ENCODE results near the gene CACNA1D. TPM values are rescaled to one million over a fixed set of nuclear protein-coding genes. Genes with fewer than 3 reads are reported as not detected.

Gene CACNA1D
- total RNA-seq, 1 experiment from 2014 or later, result not detected

DNA sequence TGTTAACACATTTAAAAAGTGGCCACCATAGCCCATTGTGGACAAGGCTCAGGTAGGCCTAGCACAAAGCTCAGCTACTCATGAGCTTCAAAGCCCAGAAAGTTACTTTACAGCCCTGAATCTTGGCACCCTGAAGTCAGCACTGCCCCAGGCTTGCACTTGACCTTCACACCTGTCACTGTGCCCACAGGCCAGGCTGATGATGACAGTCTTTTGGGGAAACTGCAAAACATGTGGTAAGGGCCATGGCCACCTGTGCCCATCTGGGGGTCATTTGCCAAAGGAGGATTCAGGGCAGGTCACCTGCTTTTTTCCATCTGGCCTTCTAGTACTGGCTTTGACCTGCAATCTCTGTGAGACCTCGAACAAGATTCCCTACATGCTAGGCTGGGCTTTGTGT, 340.8 kb downstream of the CACNA1D start:
- no peaks in the 10 kb centered on the region for H3K79me2 ChIP-seq (ENCODE audit: low read length)
- no peaks in the 10 kb centered on the region for H3K9me2 ChIP-seq (replicated peaks; ENCODE audit: insufficient read depth, low read length)
- H4K20me1 ChIP-seq (ENCODE audit: insufficient read depth, low read depth, low read length), result no peaks in the 10 kb centered on the region
- no peaks in the 10 kb centered on the region for H3K9me3 ChIP-seq (ENCODE audit: low read length)
- H2AFZ ChIP-seq (ENCODE audit: low read length), result no peak overlapping the region
- no peak overlapping the region for H3K4me2 ChIP-seq (ENCODE audit: low read depth, low read length, poor library complexity, severe bottlenecking)
- no peaks in the 10 kb centered on the region for H3K4me1 ChIP-seq (ENCODE audit: low read length)
- DNase-seq, result no peak
- H3K4me3 ChIP-seq (ENCODE audit: low read length), result no peak overlapping the region
- H3K9ac ChIP-seq (ENCODE audit: low read length), result no peak overlapping the region
- no peaks in the 10 kb centered on the region for H3K27me3 ChIP-seq (ENCODE audit: low read length)
- H3K36me3 ChIP-seq (ENCODE audit: insufficient read depth, low read length), result no peaks in the 10 kb centered on the region
- no peak overlapping the region for H3K27ac ChIP-seq (ENCODE audit: low read length)

DNA sequence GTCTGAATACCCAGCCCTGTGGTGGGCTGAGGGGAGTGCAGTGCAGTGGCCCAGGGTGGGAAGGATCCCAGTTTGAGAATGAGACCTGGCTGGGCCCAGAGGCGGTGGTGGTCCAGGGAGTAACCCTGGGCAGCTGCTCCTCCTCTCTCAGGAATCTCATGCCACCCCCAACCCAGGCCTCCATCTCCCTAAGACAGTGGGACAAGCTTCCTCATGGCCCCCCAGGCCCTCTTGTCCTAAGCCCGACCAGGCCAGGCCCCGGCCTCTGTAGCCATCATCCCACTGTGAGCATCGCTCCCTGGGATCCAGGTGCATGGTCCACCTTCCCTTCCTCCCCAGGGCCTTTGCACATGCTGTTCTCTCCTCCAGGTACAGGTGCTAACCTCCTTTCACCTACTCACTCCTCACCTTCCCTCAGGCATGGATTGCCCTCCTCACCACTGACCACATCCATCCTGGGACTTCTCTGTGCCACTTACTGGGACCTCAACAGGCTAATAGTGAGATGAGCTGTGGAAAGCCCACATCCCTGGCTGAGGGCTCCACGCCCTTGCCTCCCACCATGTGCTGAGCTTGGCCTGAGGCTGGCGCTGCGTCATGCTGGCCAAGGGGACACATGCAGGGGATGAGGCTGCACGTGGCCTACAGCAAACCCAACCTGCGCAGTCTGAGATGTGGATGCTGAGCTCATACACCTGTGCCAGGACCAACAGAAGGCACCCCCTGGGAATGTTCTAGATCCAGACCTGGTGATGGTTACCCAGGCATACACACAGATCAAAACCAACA, 341.9 kb downstream of the CACNA1D start:
- Histone ChIP-seq H4K20me1 (ENCODE audit: insufficient read depth, low read depth, low read length) (no peaks in the 10 kb centered on the region), H3K36me3 (ENCODE audit: insufficient read depth, low read length) (no peaks in the 10 kb centered on the region), H3K4me2 (ENCODE audit: low read depth, low read length, poor library complexity, severe bottlenecking) (no peak overlapping the region), H3K9me3 (ENCODE audit: low read length) (no peaks in the 10 kb centered on the region), H3K9ac (ENCODE audit: low read length) (no peak overlapping the region), H3K27me3 (ENCODE audit: low read length) (no peaks in the 10 kb centered on the region), H2AFZ (ENCODE audit: low read length) (no peak overlapping the region), H3K9me2 (replicated peaks; ENCODE audit: insufficient read depth, low read length) (no peaks in the 10 kb centered on the region), H3K4me3 (ENCODE audit: low read length) (no peak overlapping the region), H3K27ac (ENCODE audit: low read length) (no peak overlapping the region), H3K4me1 (ENCODE audit: low read length) (no peaks in the 10 kb centered on the region), H3K79me2 (ENCODE audit: low read length) (no peaks in the 10 kb centered on the region)
- no peak for DNase-seq

DNA sequence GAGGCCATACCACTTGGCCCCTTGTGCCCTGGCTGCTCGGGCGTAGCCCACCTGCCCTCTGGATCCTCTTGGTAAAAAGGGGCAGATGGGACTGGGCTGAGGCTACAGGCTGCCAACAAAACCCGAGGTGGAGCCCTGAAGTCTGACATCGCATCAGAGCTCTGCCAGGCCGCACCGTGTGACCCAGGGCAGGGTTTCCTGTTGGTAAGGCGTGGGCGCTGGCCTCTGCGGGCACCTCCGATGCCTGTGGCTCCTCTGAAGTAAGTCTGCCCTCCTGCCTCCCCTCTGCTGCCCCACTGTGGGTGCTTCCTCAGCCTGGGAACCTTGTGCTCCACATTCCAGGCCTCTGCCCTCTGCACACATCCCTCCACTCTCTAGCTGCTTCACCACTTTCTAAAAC, 342.9 kb downstream of the CACNA1D start:
- Histone ChIP-seq H3K4me2 (ENCODE audit: low read depth, low read length, poor library complexity, severe bottlenecking) (no peak overlapping the region), H4K20me1 (ENCODE audit: insufficient read depth, low read depth, low read length) (no peaks in the 10 kb centered on the region), H3K4me3 (ENCODE audit: low read length) (no peak overlapping the region), H3K36me3 (ENCODE audit: insufficient read depth, low read length) (no peaks in the 10 kb centered on the region), H3K9me2 (replicated peaks; ENCODE audit: insufficient read depth, low read length) (no peaks in the 10 kb centered on the region), H3K27me3 (ENCODE audit: low read length) (no peaks in the 10 kb centered on the region), H3K27ac (ENCODE audit: low read length) (no peak overlapping the region), H3K4me1 (ENCODE audit: low read length) (no peaks in the 10 kb centered on the region), H3K9ac (ENCODE audit: low read length) (no peak overlapping the region), H3K79me2 (ENCODE audit: low read length) (no peaks in the 10 kb centered on the region), H2AFZ (ENCODE audit: low read length) (no peak overlapping the region), H3K9me3 (ENCODE audit: low read length) (no peaks in the 10 kb centered on the region)
- no peak for DNase-seq

DNA sequence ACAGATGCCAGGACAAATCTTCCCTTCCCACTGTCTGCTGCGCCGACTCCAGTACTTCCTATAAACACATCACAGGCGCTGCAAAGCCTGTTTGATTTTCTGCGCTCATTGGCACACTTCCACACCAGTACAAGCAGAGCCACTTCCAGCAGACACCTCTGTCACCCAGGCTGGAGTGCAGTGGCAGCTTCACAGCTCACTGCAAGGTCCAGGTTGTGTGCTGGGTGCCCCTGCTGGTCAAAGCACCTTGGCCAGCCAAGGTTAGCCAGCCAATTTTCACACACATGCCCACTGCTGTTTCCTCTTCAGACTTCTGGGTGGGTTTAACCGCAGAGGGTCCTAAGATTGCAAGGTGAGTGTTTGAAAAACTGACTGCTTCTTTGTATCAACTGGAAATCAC, 346.9 kb downstream of the CACNA1D start:
- no peak overlapping the region for H3K4me3 ChIP-seq (ENCODE audit: low read length)
- no peak overlapping the region for H2AFZ ChIP-seq (ENCODE audit: low read length)
- H3K27me3 ChIP-seq (ENCODE audit: low read length), result no peaks in the 10 kb centered on the region
- no peaks in the 10 kb centered on the region for H3K9me3 ChIP-seq (ENCODE audit: low read length)
- H3K36me3 ChIP-seq (ENCODE audit: insufficient read depth, low read length), result no peaks in the 10 kb centered on the region
- H4K20me1 ChIP-seq (ENCODE audit: insufficient read depth, low read depth, low read length), result no peaks in the 10 kb centered on the region
- no peak overlapping the region for H3K9ac ChIP-seq (ENCODE audit: low read length)
- no peaks in the 10 kb centered on the region for H3K4me1 ChIP-seq (ENCODE audit: low read length)
- H3K9me2 ChIP-seq (replicated peaks; ENCODE audit: insufficient read depth, low read length), result no peaks in the 10 kb centered on the region
- H3K4me2 ChIP-seq (ENCODE audit: low read depth, low read length, poor library complexity, severe bottlenecking), result no peak overlapping the region
- no peak overlapping the region for H3K27ac ChIP-seq (ENCODE audit: low read length)
- no peaks in the 10 kb centered on the region for H3K79me2 ChIP-seq (ENCODE audit: low read length)
- DNase-seq, result no peak

DNA sequence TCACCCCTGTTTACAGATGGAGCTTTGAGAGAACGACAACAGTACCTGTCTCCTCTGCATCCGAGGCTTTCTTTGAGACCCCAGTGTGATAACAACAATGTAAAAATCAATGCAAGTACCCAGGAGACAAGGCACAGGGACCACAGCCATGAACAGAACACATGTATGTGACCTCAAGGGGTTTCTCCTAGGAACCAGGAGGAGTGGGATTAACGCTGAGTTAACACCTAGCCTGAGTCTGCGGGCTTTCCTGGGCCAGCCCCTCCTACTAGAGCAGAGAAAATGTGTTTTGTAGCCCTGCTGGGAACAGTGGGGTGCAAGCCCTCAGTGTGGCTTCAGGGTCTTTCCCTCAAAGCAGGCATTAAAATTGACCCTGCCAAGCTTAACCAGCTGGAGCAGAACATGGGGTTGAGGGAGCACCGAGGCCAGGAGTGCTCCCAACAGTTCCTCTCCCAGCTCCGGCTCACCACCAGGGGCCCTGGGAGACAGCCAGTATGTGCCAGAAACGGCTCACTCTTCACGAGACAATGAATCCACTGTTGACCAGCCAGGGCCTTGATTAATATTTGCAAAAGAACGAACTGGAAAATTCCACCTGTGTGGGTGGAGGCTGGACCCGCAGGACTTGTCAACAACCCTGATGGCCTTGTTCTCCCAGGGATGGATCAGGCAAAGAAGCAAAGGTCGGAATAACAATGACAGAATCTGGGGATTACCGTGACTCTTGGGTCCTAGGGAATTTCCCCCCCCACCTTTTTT, 348.2 kb downstream of the CACNA1D start:
- DNase-seq, result no peak
- H3K27ac ChIP-seq (ENCODE audit: low read length), result no peak overlapping the region
- H3K27me3 ChIP-seq (ENCODE audit: low read length), result no peaks in the 10 kb centered on the region
- no peak overlapping the region for H3K4me3 ChIP-seq (ENCODE audit: low read length)
- H3K9ac ChIP-seq (ENCODE audit: low read length), result no peak overlapping the region
- H3K9me3 ChIP-seq (ENCODE audit: low read length), result no peaks in the 10 kb centered on the region
- H3K79me2 ChIP-seq (ENCODE audit: low read length), result no peaks in the 10 kb centered on the region
- H3K36me3 ChIP-seq (ENCODE audit: insufficient read depth, low read length), result no peaks in the 10 kb centered on the region
- no peak overlapping the region for H2AFZ ChIP-seq (ENCODE audit: low read length)
- no peak overlapping the region for H3K4me2 ChIP-seq (ENCODE audit: low read depth, low read length, poor library complexity, severe bottlenecking)
- no peaks in the 10 kb centered on the region for H3K9me2 ChIP-seq (replicated peaks; ENCODE audit: insufficient read depth, low read length)
- H3K4me1 ChIP-seq (ENCODE audit: low read length), result no peaks in the 10 kb centered on the region
- no peaks in the 10 kb centered on the region for H4K20me1 ChIP-seq (ENCODE audit: insufficient read depth, low read depth, low read length)

DNA sequence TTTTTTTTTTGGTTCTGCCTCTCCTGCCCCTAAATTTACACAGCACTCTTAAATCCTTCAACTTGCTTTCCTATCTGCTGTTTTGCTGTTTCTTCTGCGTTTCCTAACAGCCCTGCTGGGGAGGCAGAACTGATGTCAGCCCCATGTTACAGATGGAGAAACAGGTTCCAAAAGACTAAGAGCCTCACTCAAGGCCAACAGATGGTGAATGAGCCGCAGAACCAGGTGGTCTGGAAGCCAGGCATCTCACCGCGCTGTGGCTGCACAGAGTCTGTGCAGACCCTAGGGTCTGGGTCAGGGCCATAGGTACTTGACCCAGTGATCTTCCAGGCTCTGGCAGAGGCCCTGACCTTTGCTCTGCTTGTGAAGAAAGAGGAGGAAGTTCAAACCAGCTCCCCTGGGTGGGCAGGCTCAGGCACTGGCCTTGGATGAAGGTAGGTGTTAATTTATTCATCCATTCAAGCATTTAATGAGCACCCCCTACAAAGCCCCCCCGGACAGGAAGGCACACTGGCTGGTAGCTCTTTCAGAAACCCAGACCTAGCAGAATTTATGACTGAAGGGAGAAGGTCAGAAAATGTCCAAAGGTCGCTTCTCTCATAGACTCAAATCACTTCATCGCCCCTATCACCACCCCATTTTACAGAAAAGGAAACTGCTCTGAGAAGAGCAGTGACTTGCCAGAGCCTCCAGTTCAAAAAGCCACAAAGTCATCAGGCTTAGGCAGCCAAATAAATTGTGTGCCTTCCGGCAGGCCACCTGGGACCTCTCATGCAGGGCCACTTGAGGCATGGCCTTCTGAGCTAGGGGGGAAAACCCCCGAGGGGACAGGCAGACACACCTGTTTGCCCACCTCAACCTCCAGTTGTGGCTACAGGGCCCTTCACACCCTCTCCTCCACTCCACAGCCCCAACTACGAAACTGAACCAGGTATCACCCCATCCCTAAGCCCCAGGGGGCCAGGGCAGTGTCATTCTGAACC, 349.1 kb downstream of the CACNA1D start:
- Histone ChIP-seq H3K9ac (ENCODE audit: low read length) (no peak overlapping the region), H3K9me2 (replicated peaks; ENCODE audit: insufficient read depth, low read length) (no peaks in the 10 kb centered on the region), H3K4me3 (ENCODE audit: low read length) (no peak overlapping the region), H3K9me3 (ENCODE audit: low read length) (no peaks in the 10 kb centered on the region), H4K20me1 (ENCODE audit: insufficient read depth, low read depth, low read length) (no peaks in the 10 kb centered on the region), H3K4me2 (ENCODE audit: low read depth, low read length, poor library complexity, severe bottlenecking) (no peak overlapping the region), H3K36me3 (ENCODE audit: insufficient read depth, low read length) (no peaks in the 10 kb centered on the region), H3K27ac (ENCODE audit: low read length) (no peak overlapping the region), H2AFZ (ENCODE audit: low read length) (no peak overlapping the region), H3K27me3 (ENCODE audit: low read length) (no peaks in the 10 kb centered on the region), H3K79me2 (ENCODE audit: low read length) (no peaks in the 10 kb centered on the region), H3K4me1 (ENCODE audit: low read length) (no peaks in the 10 kb centered on the region)
- no peak for DNase-seq

GRCh38 chr3:53844262-53845102, 350.1 kb downstream of the CACNA1D start:
- DNase-seq, result no peak
- no peak overlapping the region for H3K4me3 ChIP-seq (ENCODE audit: low read length)
- no peak overlapping the region for H3K27ac ChIP-seq (ENCODE audit: low read length)
- H3K9ac ChIP-seq (ENCODE audit: low read length), result no peak overlapping the region
- H3K9me3 ChIP-seq (ENCODE audit: low read length), result no peaks in the 10 kb centered on the region
- no peaks in the 10 kb centered on the region for H3K27me3 ChIP-seq (ENCODE audit: low read length)
- no peaks in the 10 kb centered on the region for H3K36me3 ChIP-seq (ENCODE audit: insufficient read depth, low read length)
- H2AFZ ChIP-seq (ENCODE audit: low read length), result no peak overlapping the region
- H4K20me1 ChIP-seq (ENCODE audit: insufficient read depth, low read depth, low read length), result no peaks in the 10 kb centered on the region
- no peaks in the 10 kb centered on the region for H3K79me2 ChIP-seq (ENCODE audit: low read length)
- H3K4me1 ChIP-seq (ENCODE audit: low read length), result no peaks in the 10 kb centered on the region
- H3K9me2 ChIP-seq (replicated peaks; ENCODE audit: insufficient read depth, low read length), result no peaks in the 10 kb centered on the region
- H3K4me2 ChIP-seq (ENCODE audit: low read depth, low read length, poor library complexity, severe bottlenecking), result no peak overlapping the region

Data from Karpas-422 (cell line).